GM12874 (cell line): ENCODE results near the gene ATP4B.

Experiments
- CTCF ChIP-seq: IDR thresholded peaks from 2 replicates; pipeline ENCODE4 v1.5.1; 2011; ENCODE audit warnings: low read depth, mild to moderate bottlenecking, control low read depth, low read length, moderate library complexity; ENCODE audit not compliant: insufficient read depth

Gene ATP4B

GRCh38 chr13:113655346-113656002 is 2.5 kb downstream of the ATP4B start:
- no peak for TF ChIP-seq CTCF

DNA sequence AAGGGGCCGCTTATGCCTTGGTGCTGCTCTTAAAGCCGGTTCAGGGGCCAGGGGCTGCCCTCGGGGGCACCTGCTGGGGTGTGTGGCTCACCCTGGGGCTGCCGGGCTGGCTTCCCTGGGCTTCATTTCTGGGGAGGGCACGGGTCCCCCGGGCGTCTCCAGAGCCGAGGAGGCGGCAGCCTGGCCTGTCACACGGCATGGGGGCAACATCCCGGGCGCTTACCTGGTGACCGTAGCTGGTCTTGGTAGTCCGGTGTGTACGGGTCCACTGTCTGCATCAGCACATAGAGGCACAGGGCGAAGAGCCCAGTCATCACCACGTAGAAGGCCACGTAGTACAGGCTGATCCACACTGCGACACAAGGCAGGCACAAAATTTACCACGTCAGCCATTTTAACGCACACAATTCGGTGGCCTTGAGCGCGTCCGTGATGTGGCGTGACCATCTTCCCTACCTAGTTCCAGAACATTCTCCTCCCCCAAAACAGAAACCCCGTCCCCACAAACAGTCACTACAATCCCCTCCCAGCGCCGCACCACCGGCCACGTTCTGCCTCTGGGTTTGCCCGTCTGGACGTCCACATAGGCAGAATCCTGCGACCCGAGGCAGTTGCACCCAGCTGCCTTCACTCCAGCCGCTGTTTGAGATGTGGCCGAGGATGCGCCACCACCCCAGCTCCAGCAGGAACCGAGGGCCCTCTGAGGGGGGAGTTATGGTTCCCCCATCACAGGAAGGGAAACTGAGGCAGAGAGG is 3.2 kb downstream of the ATP4B start:
- TF ChIP-seq CTCF, result no peak

DNA sequence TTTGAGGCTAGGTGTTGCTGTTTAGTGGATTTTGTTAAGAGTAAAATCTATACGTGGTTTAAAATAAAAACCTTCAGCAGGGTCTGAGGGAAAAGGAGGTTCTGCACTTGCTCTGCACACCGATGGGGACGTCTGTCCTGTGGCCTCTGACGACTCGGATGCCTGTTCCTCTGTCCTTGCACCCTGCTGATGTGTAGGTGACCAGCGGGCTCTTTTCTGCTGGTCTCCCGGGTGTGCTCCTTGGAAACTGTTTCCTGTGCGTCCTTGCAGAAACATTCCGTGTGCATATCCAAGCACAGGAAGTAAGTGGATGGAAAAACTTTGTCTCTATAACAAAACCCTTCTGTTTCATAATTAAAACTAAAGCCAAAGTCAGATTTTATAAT is 3.8 kb downstream of the ATP4B start:
- no peak for TF ChIP-seq CTCF

DNA sequence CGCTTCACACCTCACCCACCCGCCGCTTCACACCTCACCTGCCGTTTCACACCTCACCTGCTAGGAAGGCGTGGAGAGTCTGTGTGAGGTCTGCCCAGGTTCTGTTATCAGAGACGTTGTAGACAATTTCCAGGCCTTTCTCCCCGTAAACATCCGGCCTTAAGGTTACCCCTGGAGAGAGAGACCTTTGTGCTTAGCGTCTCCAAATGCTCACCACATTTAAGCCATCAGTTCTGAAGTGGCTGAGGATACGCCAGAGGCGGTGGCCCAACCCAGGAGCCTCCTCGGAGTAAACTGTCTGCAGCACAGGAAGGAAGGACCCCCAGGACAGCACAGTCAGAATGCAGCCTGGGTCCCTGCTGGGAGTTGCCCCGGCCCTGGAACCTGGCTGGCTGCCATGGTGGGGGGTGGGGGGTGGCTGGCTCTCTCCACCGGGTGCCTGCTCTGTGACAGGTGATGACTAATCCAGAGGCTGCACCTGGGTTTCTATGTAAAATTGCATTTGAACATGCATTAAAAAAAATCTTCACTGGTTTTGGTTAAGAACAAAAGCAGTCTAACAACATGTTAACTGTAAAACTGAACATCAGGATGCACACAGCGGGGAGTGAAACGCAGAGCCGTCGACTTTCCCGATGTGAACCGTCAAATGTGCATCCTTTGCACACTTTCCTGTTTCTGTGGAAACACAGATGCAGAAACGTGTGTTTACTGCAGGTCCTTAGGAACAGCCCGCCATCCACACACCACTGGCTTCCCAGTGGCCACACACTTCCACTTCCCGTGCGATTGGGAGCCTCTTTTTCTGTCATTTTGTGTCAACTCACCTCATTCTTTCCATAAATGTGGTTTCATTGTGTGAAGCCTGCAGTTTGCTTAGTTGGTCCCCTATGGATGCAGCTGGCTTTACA is 4.5 kb downstream of the ATP4B start:
- no peak for TF ChIP-seq CTCF

DNA sequence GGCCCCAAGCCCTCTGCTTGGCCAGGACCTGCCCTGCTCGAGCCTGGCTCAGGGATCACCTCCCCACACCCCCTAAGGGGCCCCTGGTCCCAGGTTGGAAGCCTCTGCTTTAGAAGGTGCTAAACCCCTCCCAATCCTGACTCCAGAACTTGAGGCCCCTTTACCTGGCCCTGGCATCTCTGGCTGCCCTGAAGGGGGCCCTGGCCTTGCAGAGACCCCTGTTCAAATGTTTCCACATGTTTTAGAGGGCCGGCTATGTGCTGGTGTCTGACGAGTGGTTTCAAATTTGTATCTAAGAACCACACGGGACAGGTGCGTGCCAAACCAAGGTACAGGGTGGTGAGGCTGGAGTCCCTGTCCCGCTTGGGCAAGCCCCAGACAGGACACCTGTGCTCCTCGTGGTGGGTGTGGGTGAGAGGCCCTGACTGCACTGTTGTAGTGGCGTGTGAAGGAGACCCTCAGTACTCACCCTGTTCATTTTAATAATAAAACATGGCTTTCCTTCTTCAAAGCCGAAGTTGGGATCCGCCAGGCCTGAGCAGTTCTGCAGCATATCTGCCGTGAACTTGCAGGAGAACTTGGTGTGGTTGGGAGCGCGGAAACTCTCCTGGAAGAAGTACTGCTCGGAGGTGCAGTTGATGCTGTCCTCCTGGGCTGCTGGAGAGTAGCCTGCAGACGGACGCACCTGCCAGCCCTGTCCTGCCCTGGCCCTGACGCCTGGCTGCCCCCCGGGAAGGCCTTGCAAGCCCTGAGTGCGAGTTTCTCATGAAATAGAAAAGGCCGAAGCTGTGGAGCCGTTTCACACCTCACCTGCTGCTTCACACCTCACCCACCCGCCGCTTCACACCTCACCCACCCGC is 5.4 kb downstream of the ATP4B start:
- TF ChIP-seq CTCF, result no peak

DNA sequence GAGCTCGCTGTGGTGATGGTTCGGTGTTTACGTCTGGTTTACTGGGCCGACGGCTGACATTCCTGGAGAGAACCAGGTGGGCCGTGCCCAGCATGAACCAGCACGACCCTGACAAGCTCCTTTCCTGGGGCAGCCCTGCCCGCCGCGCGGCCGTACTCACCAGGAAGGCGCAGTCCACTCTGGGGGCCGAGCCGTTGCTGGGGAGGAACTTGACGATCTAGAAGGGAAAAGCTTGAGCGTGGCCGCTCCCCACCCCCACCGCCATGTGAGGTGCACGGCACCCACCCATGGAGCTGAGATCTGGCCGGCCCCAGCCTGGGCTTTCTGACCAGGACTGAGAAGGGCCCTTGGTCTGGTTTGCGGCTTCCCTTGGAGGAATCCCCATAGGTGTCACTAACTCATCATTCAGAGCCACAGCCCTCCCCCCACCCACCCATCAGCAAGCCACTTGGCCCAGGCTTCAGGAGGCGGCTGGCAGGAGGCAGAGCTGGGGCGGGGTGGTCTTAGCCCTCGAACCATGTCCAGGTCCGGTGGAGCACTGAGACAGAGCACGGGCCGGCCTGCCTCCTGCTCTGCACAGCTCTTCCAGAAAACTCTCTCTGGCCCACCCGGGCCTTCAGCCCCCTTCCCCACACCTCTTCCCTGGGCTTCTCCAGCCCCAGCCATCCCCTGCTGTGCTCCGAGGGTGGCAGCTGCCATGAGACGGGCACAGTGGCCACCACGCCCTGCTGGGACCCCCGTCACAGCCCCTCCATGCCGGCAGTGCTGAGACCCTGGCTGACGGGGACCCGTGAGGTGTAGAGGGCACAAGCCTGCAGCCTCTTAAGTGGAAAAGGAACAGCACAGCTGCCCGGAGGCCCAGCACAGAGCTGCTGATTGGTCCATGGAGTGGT is 6.2 kb downstream of the ATP4B start:
- TF ChIP-seq CTCF, result no peak
